Pons (tissue), 1 donor: ENCODE measurements around the gene TAC4.
"Not testable (repeated sequence)": the region's sequence is repeated elsewhere in the genome, so short reads cannot be mapped to it uniquely, and the experiment has no call there.

ENCODE experiments used
- DNase-seq: peaks from one replicate; pipeline ENCODE4 v3.0.0-alpha.2; 2016; ENCODE audit warnings: low spot score

The TAC4 gene

GRCh38 chr17:49842846-49843245, 5.0 kb downstream of the TAC4 start:
- DNase-seq = no peak

DNA sequence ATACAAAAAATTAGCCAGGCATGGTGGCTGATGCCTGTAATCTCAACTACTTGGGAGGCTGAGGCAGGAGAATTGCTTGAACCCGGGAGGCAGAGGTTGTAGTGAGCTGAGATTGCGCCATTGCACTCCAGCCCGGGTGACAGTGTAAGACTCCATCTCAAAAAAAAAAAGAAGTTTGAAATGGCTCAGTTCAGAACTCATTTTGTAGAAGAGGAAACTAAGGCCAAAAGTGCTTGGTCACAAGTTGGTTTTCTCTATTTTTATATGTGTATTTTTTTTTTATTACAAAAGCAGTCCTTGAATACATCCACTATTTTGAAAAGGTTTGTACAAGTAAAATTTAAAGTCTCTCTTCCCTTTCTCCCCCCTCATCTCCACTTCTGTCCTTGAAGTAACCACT, 5.5 kb downstream of the TAC4 start:
- no peak for DNase-seq

DNA sequence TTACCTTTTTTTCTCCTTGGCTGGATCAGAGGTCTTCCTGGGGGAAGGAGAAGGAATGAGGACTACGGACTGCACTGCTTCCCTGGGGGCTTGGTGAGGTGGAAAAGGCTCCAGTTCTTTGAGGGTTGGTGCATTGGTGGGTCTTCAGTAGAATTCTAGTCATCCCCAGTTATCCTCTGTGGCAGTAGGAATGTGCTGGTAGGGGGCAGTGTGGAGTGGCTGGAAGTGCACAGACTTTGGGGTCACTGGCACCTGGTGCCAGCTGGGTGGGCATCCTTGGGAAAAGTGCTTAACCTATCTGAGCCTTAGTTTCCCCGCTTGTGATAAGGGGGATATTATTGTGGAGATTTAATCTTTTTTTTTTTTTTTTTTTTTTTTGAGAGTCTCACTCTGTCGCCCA, 6.3 kb downstream of the TAC4 start:
- DNase-seq = no peak

- no peak for DNase-seq
These were observed 8.4 kb downstream of the TAC4 start for GRCh38 chr17:49839455-49839854.

- no peak for DNase-seq
These were observed 11.5 kb downstream of the TAC4 start for GRCh38 chr17:49836111-49837030.

- DNase-seq = no peak
These were observed 12.4 kb downstream of the TAC4 start for GRCh38 chr17:49835472-49835871.

GRCh38 chr17:49834118-49834743, 13.6 kb downstream of the TAC4 start:
- DNase-seq = no peak

DNA sequence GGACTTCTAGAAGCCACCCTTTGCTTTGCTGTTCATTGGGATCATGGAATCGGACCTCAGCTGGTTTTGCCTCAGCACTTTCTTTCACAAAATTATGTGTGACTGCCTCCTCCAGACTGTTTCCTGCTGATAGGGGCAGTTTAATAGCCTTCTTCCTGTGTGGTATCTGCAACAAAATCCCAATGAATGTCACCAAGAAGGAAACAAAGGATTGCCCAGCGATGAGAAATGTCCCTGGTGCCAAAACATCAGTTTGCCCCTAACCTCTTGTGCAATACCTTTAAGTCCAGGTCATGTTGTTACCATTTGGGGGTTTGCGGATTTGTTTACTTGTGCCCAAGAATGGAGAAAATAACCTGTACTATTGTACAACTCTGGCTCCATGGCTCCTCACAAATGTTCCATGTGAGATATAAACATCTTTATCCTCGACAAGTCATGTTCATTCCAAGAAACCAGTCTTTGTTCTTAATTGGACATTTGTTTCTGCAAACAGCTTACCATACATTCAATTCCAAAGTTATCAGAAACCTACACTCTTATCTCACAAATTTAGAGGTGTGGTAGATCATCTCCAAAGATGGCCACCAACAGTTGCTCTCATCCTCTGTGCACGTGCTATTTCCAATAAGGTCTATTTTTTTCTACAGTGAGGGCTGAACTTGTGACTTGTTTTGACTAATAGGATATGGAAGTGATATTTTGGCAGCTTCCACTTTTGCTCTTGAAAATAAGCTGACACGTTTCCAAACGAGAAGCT, 14.8 kb downstream of the TAC4 start:
- DNase-seq = no peak

GRCh38 chr17:49830605-49831004, 17.3 kb downstream of the TAC4 start:
- no peak for DNase-seq

- no peak for DNase-seq
These were observed 18.8 kb downstream of the TAC4 start for GRCh38 chr17:49829026-49829425.

DNA sequence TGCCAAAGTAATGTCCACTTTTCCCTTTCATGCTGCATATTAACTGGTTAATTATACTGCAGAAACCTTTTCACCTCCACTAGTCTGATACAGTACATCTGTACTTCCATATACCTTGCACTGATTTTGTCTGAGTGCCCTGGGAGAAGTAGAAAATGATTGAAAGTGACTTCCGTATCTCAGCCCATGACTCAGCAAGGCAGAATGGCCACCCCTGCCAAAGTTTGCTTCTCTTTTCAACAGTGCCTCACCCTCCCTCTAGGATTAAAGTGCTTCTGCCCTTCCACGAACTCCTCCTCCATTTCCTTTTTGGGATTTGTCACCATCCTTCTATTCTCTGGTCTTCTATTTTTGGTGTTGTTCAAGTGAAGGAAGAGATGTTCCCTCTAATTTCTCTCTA, 19.5 kb downstream of the TAC4 start:
- DNase-seq = not testable (repeated sequence)

GRCh38 chr17:49825645-49826044, 22.2 kb downstream of the TAC4 start:
- DNase-seq = no peak

GRCh38 chr17:49823614-49824013, 24.3 kb downstream of the TAC4 start:
- no peak for DNase-seq

- no peak for DNase-seq
These were observed 25.0 kb downstream of the TAC4 start for GRCh38 chr17:49822829-49823228.

GRCh38 chr17:49821916-49822315, 26.0 kb downstream of the TAC4 start:
- DNase-seq = no peak

DNA sequence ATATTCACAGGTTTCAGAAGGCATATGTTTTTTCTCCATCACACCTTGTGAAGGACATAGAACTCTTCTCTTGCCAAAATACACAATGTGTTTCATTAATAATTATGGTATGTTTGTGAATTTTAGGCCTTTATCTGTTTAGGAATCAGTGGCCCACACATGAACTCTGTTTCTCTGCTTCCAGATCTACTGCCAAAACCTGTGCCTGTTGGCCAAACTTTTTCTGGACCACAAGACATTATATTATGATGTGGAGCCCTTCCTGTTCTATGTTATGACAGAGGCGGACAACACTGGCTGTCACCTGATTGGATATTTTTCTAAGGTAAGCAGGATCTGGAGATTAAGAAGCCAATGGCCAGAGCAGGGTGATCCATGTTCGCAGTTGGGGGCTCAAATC, 26.4 kb downstream of the TAC4 start:
- DNase-seq = no peak

DNA sequence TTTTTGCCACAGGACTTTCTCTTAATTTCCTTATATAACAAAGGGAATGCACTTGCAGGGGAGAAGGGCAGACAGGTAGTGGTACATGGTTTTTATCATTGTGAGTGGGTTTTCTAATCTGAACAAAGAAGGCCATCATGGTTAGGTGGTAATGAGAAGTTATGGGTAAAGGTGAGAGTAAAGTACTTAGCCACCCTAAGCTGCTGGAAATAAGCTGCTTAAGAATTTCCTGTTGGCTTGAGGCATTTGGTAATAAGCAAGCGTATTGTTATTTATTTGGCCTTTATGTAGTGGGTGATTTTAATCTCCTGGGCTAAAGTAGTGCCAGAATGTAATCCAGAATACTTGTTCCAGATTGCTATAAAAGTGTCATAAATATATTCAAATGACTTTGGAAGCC, 27.1 kb downstream of the TAC4 start:
- no peak for DNase-seq

- DNase-seq = no peak
These were observed 28.2 kb downstream of the TAC4 start for GRCh38 chr17:49819651-49820050.

GRCh38 chr17:49819138-49819537, 28.7 kb downstream of the TAC4 start:
- DNase-seq = no peak

GRCh38 chr17:49817993-49818392, 29.9 kb downstream of the TAC4 start:
- no peak for DNase-seq

DNA sequence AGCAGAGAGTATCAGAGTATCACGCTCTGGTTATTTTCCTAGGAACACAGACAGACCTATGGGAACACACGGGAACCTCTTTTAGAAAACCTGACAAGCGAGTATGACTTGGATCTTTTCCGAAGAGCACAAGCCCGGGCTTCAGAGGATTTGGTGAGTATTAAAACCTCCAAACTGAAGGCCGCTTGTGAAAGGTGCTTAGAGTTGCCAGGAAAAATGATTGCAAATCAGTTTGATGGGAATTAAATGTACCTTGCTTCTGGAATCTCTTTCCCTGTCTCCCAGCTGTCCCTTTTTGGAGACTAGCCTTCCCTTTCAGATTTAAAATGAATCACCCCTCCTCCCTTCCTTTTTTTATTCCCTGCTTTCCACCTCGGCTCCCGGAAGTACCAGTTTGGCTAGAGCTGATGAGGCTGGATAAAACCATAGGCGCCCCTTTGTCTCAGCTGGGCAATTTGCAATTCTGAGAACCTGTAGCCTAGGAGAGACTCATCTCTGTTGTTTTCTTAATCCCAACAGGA, 32.0 kb downstream of the TAC4 start:
- DNase-seq = peak; percentile 67

DNA sequence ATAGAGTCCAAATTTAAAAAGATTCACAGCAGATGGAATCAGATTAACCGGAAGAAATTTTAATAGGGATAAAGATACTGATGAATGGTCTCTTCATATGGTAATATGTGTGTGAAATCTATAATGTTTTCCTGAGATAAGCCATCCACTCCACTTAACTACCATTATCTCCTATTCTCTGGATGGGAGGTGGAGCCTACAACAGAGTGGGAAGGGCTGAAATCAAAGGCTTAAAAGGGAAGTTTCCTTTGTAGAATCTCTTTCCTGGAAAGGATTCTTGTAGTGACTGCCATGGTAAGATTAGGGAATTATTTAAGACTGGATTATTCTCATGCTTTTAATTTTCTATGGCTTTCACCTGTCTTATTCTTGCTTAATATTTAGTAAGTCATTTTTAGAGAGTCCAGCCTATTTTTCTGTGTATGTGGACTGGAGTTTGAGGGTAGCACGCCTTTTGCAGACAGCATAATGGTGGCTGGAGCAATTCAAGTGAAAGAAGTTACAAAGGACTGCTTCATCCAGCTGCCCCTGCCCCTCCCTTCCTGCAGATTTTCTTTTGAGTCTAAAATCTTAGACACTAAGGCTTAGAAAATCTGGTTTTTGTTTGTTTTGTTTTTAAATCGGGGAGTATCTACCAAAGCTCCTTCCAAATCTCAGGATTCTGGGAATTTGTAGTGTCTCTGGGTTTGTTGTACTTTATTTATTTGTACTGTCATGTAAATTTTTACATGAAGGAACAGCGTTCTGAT, 32.9 kb downstream of the TAC4 start:
- peak; percentile 70 for DNase-seq
